GM19240 (cell line): ENCODE data around the gene TTC28.

Experiments
- DNase-seq: peaks from one replicate; pipeline ENCODE4 v3.0.0; 2011; ENCODE audit warnings: low spot score; ENCODE audit not compliant: insufficient read length

TTC28 gene

DNA sequence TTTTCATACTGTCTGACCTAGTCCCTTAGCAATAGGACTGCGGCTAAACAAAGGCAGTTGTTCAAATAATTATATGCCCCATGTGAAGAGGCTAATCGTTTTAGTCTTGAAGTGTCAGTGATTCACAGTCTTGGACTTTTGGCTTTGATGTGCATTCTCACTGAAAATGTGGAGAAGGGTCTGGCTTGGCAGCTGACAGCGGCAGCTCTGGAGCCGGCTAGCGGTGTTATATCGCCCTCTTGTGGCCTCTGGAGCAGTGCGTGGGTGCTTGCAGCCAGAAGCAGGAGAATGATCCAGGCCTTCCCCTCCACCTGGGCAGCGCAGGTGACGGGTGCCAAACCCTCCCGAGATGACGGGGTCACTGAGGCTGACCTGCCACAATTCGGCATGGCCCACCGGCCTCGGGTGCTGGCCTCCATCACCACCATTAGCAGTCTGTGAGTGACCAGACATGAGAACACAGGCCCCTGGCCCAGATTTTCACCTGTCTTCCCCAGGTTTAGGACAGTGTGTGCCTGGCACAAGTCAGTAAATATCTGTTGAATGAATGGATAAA is 670.3 kb downstream of the TTC28 start:
- peak; percentile 95 for DNase-seq

DNA sequence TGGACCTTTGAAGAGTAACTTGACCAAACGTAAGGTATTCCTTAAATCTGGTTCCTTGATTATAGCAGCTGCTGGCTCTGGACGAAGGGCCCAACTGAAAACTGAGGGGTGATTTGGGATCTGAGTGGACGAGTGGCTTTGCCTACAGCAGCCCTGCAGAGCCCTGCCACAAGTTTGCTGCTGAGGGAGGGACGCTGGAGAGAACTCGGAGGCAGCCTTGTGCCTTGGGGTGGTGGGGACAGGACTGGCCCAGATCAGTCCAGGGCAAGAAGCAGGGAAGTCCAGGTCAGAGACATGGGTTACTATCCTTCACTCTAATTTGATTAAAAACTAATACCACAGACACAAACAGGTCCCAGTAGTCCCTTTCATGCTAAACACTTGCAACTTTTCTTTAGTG is 671.0 kb downstream of the TTC28 start:
- DNase-seq, result no peak

DNA sequence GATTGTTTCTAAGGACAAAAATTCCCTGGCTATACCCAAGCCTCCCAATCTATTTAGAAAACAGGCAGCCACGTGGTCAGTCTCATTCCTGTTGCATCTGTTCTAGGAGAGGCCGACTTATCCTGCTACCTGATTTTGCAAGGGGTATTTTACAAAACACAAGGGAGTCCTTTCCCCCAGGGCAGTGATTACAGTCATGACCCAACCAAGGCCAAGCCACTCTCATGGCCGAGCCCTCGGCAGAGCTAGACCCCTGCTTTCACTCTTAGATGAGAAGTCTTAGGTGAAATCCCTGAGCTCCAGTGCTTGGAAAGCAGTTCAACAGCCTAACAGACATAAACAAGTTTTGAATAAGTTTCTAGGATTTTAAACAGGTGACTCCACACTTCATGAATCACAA is 671.6 kb downstream of the TTC28 start:
- DNase-seq, result no peak

DNA sequence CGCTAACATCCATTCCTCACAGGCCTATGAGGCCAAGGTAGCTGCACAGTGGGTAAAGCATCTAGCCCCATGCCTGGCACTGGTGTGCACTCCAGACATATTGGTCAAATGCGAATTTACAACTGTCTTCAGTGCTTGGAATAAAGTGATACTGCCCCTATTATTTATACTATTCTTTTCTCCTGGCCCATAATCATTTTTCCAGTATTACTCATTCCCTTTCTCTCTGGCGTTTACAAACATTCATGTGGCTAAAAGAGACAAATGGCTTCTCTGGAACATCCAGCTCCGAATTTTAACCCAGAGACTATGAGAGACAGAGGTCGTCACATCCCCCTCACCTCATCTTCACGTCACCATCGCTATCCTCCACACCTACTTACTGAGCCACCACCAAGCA is 673.4 kb downstream of the TTC28 start:
- no peak for DNase-seq

DNA sequence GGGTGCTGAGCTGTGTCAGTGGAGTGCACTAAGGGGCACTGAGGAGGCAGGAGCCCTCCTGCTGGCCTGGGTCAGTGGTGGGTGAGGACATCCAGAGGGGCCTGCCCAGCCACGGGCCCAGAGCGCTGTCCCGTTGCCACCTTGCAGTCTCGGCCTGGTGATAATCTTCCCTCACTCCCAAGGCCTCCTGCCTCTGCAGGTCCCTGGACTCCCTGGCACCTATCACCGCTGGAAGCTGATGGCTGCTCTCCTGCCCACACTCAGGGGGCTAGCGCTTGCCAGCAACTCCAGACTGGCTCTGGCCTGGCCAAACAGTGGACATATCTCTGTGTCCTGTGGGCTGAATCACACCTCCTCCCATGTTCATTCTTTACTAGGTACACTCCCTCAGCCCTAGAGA is 674.1 kb downstream of the TTC28 start:
- DNase-seq, result no peak

DNA sequence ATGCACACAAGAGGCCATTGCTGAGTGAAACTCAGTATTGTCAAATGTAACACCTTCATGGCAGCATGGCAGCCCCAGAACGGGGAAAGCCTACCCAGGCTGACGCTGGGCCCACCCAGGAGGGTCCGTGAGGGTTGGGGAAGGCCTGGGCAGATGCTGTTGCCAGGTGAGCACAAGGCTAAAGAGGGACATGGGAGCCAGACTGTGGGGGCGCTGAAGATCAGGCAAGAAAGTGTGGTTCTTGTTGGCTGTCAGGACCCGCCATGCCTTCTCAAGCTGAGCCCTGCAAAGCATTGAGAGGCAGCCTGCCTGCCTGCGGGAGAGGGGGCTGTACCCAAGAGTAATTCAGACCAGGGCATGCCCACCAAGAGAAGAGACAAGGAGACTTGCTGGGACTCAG is 675.6 kb downstream of the TTC28 start:
- no peak for DNase-seq

DNA sequence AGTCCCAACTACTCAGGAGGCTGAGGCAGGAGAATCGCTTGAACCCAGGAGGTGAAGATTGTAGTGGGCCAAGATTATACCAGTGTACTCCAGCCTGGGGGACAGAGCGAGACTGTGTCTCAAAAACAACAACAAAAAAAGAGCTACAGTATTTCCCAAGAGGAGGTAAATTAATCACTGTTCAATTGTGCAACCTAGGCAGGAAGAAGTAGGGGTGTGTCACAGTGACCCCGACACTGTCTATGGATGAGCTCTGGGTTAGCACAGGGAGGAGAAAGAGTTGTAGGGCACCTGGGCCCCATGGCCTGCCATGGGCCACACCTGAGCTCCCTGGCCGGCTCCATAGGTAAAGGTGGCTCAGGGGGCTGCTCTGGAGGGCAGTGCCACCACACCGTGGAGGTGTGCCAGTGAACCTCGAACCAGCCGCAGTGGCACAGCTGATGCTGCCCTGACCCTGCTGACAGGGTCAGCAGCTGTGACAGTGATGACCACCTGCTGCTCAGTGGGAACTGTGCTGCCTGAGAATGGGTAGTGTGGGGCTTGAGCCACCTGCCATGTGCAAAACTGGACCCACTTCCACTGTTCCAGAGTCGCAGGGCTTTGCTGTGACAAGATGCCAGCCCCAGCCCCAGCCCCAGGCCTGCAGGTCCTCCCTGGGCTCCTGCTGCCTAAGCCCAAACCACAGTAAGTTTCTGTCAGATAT is 676.6 kb downstream of the TTC28 start:
- DNase-seq, result no peak

DNA sequence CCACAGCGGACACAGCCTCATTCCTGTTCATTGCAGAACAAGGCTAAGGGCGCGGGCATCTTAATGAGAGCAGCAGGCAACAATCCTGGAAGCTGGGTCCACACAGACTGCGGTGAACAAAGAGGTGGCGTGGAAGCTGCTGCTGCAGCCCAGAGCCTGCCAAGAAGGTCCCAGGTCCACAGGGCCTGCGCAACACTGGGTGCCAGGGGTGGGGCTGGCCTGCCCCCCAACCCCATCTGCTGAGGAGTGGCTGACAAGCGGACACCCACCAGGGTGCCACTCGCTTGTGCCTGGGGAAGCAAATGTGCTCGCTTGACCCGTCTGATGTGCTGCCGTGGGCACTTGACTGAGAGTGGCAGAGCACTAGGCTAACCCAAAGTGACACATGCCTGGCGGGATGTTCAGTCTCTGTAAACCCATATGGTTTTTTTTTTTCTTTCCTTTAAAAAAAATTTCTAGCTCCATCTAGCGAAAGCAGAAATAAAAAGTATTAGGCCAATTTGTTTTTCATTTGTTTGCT is 677.4 kb downstream of the TTC28 start:
- DNase-seq, result no peak

DNA sequence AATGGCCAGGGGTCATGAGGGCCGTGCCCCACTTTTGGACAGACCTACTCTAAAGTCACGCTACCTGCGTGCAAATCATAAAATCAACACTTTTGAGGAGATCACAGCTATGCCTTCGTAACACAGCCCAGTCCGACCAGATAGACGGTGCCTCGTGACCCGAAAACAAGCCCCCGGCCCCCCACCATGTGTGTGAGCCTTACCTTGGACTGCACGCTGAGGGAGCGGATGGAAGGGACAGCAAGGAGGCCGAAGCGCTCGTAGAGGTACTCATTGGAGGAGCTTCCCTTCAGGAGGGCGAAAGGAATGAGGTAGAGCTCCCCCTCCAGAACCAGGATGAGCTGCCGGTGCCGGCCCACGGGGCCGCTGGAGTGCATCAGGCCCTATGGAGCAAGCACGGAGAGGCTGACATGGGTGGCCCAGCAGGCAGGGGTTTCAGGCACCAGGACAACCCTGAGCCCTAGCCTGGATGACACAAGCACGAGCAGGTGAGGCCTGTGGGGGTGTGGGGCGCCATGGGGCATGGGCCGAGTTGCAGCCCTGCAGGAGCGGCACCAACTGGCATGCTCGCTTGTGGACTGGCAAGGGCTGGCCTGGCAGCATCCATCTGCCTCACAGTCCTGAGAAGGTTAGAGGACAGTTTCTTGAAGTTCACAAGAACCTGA is 678.3 kb downstream of the TTC28 start:
- no peak for DNase-seq

DNA sequence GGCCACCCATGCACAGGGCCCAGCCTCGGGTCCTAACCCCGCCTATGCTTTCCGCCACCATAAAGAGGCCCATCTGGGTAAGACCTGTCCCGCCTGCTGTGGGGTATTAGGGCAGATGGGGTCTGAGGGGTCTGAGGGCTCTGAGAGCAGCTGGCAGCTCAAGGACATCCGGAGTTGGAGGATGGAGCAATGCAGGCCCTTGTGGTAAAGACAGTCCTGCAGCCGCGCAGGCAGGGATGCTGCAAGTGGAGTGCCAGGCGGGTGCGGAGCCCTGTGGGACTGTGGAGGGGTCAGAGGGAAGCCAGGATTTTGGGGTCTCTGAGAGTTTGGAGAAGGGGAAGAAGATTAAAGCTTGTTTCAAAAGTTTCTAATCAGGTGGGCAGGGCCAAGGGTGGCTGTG is 679.3 kb downstream of the TTC28 start:
- no peak for DNase-seq

DNA sequence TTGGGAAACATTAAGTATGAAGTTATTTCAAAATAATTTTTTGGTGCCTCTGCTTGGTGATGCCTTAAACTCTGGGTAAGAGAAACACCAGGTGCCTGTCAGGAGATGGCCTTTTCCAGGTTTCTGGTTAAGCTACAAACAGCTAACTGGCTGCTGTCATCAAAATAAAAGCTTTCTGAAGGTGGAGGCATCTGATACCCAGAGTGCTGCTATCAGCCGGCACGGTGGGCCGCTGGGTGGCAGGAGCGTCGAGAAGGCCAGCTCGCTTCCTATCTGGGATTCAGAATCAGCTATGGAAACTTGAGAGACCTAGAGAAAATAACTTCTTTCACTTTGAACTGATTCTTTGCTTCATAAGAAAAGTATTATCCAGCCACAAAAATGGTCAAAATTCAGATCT is 679.8 kb downstream of the TTC28 start:
- DNase-seq, result no peak

DNA sequence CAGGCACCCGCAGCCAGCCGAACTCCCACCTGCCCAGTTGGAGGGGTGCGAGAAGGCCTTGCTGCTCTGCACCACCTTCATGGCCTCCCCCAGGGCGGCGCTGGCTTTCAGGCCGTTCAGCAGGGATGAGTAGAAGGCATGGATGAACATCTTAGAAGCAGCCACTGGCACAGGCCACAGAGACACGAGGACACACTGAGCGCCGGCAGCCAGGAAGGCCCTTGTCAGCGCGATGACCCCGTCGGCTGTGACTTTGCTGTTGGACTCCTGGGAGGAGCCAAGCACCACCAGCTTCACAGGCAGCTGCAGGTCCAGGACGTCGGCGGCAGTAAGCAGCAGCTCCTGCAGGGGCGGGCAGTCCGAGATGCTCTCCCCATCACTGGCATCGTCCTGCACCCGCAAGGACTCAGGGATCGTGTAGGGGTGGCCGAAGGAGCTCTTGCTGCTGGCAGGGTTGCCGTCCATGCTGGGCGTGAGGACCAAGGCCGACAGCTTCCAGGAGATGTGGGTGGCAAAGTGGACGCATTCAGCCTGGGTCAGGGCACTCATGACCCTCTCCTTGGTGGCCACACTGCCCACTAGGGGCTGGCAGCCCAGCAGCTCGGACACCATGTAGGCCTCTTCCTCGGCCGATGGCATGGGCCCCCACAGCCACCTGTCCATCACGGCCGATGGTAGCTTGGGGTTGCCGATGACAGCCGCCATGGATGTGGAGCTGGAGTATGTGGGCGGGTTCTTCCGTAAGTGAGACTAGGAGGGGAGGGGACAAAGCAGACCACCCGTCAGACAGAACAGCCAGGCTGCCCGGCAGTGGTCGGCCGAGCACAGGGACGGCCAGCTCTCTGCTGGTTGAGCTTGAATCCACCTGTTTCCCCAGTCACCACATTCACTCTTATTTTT is 680.9 kb downstream of the TTC28 start:
- no peak for DNase-seq

DNA sequence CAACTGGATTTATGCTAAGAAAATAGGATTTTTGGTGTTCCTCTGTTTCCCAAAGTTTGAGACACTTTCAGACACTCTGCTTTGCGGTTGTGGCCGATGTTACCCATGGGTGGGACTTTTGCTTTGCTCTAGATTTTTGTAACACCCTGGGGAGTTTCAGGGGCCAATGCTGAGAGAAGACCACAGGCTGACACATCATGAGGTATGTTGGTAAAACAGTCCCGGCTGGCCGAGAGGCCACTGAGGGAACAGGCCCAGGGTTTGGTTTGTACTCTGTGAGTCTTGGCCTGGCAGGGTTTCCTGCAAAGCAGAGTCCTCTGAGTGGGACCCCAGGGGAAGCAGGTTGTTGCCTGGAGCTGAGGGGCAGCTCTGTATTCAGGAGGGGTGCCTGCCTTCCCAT is 682.1 kb downstream of the TTC28 start:
- no peak for DNase-seq

DNA sequence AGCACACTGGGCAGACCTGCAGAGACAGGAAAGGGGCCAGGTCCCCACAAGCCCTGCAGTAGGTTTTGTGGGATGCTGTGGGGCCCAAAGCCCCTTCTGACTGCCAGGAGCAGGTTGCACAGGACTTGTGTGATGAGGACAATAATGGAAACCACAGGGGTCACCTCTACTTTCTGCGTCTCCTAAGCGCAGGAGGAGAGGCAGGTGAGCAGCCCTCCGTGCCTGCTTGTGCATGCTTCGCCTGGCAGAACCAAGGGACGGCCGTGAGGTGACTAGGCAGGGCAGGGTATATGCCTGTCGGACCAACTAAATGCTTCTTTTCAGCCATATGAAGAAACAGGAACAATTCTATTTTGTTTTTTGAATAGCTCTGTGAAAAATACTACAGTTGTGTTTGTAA is 682.7 kb downstream of the TTC28 start:
- no peak for DNase-seq

DNA sequence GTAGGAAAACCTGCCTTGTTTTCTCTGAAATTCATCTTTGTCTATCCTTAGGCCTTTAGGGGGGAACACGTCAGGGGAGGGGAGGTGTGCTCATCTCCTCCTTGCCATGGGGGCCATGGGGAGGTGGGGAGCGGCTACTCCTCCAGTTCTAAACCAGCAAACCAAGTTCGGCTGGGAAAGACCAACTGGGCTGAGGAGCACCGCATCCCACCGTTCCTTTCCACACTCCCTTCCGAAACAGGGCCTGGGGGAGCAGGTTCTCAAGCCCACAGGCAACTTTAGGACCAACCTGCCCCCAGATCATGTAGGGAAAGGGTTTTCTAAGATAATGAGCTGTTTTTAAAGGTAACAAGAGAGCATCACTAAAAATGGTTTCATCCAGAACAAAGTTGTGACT is 683.1 kb downstream of the TTC28 start:
- no peak for DNase-seq

DNA sequence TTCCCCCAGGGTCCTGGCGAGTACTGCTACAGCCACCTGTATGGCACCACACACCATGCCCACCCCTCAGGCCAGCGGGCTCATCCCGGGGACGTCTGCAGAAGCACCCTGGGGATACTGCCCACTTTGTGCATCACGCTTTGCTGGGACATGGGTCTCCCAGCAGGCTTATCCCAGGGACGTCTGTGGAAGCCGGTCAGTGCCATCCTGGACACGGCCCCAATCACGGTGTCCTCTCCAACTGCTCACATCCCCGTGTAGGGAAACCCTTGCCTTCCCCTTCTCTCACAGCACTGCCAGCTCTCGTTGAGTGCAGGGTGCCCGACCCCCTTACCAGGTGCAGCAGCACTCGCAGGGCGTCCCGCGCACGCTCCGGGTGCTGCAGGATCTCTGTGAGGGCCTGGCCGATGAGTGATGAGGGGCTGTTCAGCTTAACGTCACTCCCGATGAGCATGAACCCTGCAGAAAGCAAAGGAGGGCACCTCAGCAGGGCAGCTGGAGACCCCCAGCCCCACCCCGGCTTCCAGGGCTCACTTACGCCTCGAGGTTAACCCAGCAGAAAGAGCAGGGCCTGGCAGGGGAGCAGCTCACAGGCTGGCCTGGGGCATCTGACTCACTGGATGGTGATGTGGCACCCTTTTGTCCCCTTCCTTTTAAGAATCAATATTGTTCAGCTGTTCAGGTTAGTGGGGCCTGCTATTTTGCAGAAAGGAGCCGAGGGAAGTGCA is 683.7 kb downstream of the TTC28 start:
- no peak for DNase-seq

DNA sequence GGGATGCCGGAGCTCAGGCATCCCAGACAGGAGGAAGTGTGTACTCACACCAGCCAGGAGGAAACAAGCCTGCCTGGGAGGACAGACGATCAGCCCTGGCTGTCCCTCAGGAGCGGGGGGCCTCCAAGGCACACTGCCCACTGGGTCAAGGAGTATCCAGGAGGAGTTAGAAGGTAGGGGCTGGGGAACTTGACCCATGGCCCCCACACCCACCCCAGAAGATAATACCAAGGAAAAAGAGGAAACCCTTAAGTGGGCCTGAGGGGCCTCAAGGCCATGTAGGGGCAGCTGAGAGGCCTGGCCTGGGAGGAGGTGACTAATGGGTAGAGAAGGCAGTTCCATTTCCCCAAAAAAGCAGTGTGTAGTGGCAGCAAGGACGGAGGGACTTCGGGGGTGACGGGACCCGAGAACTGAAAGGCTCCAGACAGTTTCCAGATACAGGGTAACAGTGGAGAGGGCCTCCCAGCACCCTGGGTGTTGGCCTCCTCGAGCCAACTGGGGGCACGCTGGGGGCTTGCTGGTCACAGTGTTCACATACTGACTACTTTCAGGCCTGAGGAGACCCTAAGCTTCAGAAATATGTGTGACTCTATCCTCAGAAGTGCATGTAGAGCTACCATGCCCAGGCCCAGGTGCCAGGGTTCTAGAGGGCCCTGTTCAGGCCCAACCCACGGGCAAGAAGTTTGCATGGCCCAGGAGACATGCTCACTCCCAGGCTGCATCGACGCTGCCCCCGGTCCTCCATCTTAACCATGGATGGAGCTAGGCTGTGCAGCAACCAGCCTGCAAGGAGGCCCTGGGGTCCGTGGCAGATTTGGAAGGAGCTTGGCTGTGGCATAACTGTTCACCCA is 684.9 kb downstream of the TTC28 start:
- no peak for DNase-seq

DNA sequence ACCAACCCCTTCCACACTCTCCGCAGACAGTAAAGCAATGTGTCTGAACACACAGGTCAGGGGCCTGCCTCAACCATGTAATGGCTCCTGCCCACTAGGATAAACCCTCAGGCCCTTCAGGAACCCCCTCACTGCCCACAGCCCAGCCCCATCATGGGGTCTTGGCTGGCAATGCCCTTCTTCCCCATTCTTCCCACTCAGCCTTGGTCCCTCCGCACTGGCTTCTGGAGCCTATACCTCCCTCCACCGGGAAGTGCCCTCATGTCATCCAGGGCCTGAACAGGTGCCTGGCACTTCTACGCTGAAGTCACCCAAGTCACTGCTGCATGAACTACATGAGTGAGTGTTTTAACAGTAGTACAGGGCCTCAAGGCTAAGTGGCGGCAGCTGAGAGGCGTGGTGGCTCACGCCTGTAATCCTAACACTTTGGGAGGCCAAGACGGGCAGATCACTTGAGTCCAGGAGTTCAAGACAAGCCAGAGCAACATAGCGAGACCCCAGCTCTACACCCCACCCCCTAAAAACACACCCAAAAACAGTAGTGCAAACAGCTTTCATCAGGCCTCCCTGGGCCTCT is 685.8 kb downstream of the TTC28 start:
- no peak for DNase-seq

DNA sequence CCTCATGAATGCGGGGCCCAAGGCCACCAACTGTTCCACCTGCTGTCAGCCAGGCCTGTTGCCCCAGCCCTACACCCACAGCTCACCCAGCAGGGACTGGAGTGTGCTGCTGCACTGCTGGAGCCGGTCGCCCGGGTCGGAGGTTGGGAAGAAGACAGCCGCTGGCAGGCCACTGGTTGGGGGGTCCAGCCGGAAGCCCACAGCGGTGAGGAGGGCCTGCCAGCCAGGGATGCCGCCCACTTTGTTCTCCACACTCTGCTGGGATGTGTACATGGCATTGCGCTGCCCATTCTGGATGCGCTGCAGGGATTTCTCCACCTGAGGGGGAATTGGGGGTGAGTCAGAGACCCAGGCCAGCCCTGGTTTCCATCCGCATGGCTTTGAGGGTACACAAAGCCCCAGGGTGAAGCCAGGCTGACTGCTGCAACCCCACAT is 686.4 kb downstream of the TTC28 start:
- no peak for DNase-seq
